ENCODE measurements around the gene CSGALNACT2.

DNA sequence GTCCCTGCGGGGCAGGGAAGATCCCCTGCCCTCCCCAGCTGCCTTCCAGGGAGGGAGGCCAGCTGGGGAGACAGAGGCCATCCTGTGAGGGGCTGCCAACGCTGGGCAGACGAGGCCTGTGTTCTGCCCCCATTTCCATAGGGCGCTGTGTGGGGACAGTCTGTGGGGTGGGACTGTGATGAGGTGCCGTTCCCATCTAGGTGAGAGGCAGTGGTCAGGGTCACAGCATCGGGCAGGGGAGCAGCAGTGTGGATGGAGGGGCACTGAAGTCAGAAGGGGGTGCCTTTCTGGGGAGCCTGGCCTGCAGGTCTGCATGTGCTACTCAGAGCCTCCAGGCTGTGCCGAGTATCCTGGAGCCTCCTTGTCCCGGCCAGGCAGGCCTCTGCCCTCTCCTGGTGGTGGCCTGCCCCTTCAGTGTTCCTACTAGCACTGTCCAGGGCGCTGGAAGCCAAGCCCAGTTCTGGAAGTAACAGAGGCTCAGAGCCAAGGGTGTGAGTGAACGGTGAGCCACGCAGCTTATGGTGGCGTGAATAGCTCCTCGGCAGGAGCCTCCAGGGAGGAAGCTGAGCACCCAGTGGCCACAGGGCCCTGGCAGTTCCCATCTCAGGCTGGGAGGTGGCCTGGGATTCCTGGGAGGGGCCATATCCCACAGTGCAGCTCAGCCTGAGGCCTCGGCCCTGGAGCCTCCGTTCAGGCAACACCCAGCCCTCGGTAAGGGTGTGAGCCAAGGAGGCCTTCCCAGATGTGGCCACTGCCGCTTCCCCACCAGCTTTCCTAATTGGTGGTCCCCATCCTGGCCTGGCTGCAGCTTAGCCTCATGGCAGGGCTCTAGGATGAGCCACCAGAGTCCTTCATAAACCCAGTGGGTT is 23.3 kb upstream of the CSGALNACT2 start:
- TF ChIP-seq SP1 (IDR thresholded peaks at IDR 0.05; ENCODE audit: low read depth, low read length) (no peak), POLR2A (IDR thresholded peaks at IDR 0.05; ENCODE audit: low read depth, low read length) (no peak), FOS (IDR thresholded peaks at IDR 0.05; ENCODE audit: borderline replicate concordance, extremely low read depth, insufficient read length) (no peak), ASH2L (IDR thresholded peaks at IDR 0.05; ENCODE audit: borderline replicate concordance, low read depth) (no peak), ZNF24 (IDR thresholded peaks at IDR 0.05) (no peak), RFX5 (IDR thresholded peaks at IDR 0.05; ENCODE audit: low read depth, low read length) (no peak), YY1 (IDR thresholded peaks at IDR 0.05; ENCODE audit: low read depth, low read length) (no peak), TAF1 (IDR thresholded peaks at IDR 0.05; ENCODE audit: borderline replicate concordance, low read depth, low read length) (no peak), RCOR1 (conservative IDR thresholded peaks at IDR 0.05; ENCODE audit: low read depth, low read length) (no peak), NR2F1 (conservative IDR thresholded peaks at IDR 0.05) (no peak), RAD21 (IDR thresholded peaks at IDR 0.05; ENCODE audit: insufficient read depth, low read depth, low read length) (no peak), JUND (IDR thresholded peaks at IDR 0.05; ENCODE audit: low read depth, low read length) (no peak)
- TF ChIP-seq, protein P1, sequence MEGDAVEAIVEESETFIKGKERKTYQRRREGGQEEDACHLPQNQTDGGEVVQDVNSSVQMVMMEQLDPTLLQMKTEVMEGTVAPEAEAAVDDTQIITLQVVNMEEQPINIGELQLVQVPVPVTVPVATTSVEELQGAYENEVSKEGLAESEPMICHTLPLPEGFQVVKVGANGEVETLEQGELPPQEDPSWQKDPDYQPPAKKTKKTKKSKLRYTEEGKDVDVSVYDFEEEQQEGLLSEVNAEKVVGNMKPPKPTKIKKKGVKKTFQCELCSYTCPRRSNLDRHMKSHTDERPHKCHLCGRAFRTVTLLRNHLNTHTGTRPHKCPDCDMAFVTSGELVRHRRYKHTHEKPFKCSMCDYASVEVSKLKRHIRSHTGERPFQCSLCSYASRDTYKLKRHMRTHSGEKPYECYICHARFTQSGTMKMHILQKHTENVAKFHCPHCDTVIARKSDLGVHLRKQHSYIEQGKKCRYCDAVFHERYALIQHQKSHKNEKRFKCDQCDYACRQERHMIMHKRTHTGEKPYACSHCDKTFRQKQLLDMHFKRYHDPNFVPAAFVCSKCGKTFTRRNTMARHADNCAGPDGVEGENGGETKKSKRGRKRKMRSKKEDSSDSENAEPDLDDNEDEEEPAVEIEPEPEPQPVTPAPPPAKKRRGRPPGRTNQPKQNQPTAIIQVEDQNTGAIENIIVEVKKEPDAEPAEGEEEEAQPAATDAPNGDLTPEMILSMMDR (IDR thresholded peaks at IDR 0.05 in 2 of 3, conservative IDR thresholded peaks at IDR 0.05 in 1 of 3; ENCODE audit: control insufficient read depth in 2 of 3, extremely low read depth in 1 of 3, insufficient read depth in 1 of 3, low read depth in 3 of 3, low read length in 3 of 3) = no peak
- TF ChIP-seq, protein P2, sequence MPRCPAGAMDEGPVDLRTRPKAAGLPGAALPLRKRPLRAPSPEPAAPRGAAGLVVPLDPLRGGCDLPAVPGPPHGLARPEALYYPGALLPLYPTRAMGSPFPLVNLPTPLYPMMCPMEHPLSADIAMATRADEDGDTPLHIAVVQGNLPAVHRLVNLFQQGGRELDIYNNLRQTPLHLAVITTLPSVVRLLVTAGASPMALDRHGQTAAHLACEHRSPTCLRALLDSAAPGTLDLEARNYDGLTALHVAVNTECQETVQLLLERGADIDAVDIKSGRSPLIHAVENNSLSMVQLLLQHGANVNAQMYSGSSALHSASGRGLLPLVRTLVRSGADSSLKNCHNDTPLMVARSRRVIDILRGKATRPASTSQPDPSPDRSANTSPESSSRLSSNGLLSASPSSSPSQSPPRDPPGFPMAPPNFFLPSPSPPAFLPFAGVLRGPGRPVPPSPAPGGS (IDR thresholded peaks at IDR 0.05; ENCODE audit: borderline replicate concordance, insufficient read depth, low read depth, low read length, poor library complexity, severe bottlenecking) = no peak
